Calu3 (cell line): ENCODE data around the gene DLG2. TPM values are rescaled to one million over a fixed set of nuclear protein-coding genes. Genes with fewer than 3 reads are reported as not detected.

Experiments used
- BruUV-seq: library from RNA; stranded (reverse); fragments of 400-500 nt; replicated peaks from 2 replicates; lab custom pipeline; 2021; lab: Mats Ljungman, UMichigan
- CTCF ChIA-PET: fragments of 300-600 bp; sonication (Branson Sonifier 250); formaldehyde crosslinking; loops from one replicate; lab custom pipeline; 2022; ENCODE audit warnings: antibody characterized with exemption; lab: Charles Lee
- DNase-seq: peaks from one replicate; pipeline ENCODE4 v3.0.0; 2022
- H3K27ac Mint-ChIP-seq: one replicate; pipeline ENCODE4 v1.8.0; 2022; ENCODE audit warnings: mixed read lengths; ENCODE audit not compliant: unreplicated experiment
- H3K27me3 Mint-ChIP-seq: one replicate; pipeline ENCODE4 v1.8.0; 2022; ENCODE audit warnings: mixed read lengths; ENCODE audit not compliant: unreplicated experiment
- H3K36me3 Mint-ChIP-seq: one replicate; pipeline ENCODE4 v1.8.0; 2022; ENCODE audit warnings: mild to moderate bottlenecking, moderate library complexity, mixed read lengths; ENCODE audit not compliant: insufficient read depth, unreplicated experiment
- H3K4me1 Mint-ChIP-seq: one replicate; pipeline ENCODE4 v1.8.0; 2022; ENCODE audit warnings: mild to moderate bottlenecking, low read depth, mixed read lengths; ENCODE audit not compliant: unreplicated experiment
- H3K4me3 Mint-ChIP-seq: one replicate; pipeline ENCODE4 v1.8.0; 2022; ENCODE audit warnings: mild to moderate bottlenecking, low read depth, moderate library complexity, mixed read lengths; ENCODE audit not compliant: unreplicated experiment
- H3K9me3 Mint-ChIP-seq: one replicate; pipeline ENCODE4 v1.8.0; 2022; ENCODE audit warnings: low read depth, mixed read lengths; ENCODE audit not compliant: unreplicated experiment
- intact Hi-C: fragments of 100-400 bp; cut with micrococcal nuclease; formaldehyde crosslinking; loops from one replicate; pipeline ENCODE4 v1.10.0; 2022; ENCODE audit not compliant: unreplicated experiment
- total RNA-seq: library from RNA; stranded (reverse); gene quantifications from 2 replicates; pipeline ENCODE4 v1.2.3, GENCODE V29; 2022
- TF ChIP-seq, protein P1 (sequence below): fragments of 200-600 bp; IDR thresholded peaks from one replicate; pipeline ENCODE4 v1.8.0; 2022; ENCODE audit warnings: antibody characterized with exemption; ENCODE audit not compliant: unreplicated experiment

DLG2 gene
- total RNA-seq, 1 experiment from 2014 or later, result 0.71 TPM

- intact Hi-C loops, result no loop called here
- Mint-ChIP-seq H3K9me3 (no peaks in the 10 kb centered on the region), H3K27ac (no peak overlapping the region), H3K27me3 (no peaks in the 10 kb centered on the region), H3K4me3 (no peak overlapping the region), H3K4me1 (no peaks in the 10 kb centered on the region), H3K36me3 (no peaks in the 10 kb centered on the region)
- BruUV-seq, result no TSS peak
- CTCF ChIA-PET, result no interaction called here
- TF ChIP-seq, protein P1, sequence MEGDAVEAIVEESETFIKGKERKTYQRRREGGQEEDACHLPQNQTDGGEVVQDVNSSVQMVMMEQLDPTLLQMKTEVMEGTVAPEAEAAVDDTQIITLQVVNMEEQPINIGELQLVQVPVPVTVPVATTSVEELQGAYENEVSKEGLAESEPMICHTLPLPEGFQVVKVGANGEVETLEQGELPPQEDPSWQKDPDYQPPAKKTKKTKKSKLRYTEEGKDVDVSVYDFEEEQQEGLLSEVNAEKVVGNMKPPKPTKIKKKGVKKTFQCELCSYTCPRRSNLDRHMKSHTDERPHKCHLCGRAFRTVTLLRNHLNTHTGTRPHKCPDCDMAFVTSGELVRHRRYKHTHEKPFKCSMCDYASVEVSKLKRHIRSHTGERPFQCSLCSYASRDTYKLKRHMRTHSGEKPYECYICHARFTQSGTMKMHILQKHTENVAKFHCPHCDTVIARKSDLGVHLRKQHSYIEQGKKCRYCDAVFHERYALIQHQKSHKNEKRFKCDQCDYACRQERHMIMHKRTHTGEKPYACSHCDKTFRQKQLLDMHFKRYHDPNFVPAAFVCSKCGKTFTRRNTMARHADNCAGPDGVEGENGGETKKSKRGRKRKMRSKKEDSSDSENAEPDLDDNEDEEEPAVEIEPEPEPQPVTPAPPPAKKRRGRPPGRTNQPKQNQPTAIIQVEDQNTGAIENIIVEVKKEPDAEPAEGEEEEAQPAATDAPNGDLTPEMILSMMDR, result no peak
- DNase-seq, result no peak
These were observed 1018.3 kb downstream of the DLG2 start for GRCh38 chr11:84608837-84609196.

DNA sequence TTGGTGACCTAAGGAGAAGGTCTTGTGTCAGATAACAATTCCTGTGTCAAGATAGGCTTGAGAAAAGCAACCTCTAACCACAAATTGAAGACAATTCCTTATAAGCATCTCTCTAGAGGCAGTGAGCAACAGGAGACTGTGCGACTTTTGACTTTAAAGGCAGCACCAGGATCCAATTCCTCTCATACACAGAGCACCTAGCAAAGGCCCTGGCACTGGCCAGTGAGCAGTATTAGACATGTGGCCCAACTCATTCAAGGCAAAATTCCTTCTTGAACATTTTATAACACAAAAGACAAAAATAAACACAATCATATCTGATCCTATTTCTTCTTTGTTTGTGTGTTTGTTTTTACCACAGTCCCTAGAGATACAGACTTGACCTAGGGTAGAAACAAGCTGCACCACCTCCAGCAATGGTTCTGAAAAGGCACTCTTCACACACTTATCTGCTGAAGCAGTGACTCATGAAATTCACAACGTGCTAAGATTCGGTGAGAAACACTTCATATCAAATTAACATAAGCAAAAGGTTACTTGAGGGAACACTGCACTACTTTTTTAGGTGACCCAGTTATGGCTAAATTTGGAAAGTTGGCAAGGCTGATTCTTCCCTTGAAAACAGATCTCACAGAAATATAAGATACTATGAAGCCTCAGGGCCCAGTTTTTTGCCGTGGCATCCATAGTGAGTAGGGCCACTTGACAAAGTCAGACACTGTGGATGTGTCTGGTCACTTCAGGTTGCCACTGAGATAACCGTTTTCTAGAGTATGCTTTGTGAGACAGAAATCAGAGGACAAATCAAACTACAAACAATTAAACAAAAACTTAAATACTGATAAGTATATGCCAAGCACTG lies 1018.9 kb downstream of the DLG2 start:
- no peaks in the 10 kb centered on the region for H3K27me3 Mint-ChIP-seq
- no peak overlapping the region for H3K27ac Mint-ChIP-seq
- H3K4me1 Mint-ChIP-seq, result no peaks in the 10 kb centered on the region
- TF ChIP-seq, protein P1, result no peak
- H3K4me3 Mint-ChIP-seq, result no peak overlapping the region
- H3K36me3 Mint-ChIP-seq, result no peaks in the 10 kb centered on the region
- DNase-seq, result no peak
- CTCF ChIA-PET, result no interaction called here
- H3K9me3 Mint-ChIP-seq, result no peaks in the 10 kb centered on the region
- intact Hi-C loops, result no loop called here
- no TSS peak for BruUV-seq

GRCh38 chr11:84594602-84595001 lies 1032.5 kb downstream of the DLG2 start:
- BruUV-seq, result no TSS peak
- no peak for DNase-seq
- Mint-ChIP-seq H3K9me3 (no peaks in the 10 kb centered on the region), H3K4me3 (no peak overlapping the region), H3K27me3 (no peaks in the 10 kb centered on the region), H3K27ac (no peak overlapping the region), H3K4me1 (no peaks in the 10 kb centered on the region), H3K36me3 (no peaks in the 10 kb centered on the region)
- TF ChIP-seq, protein P1, result no peak
- CTCF ChIA-PET, result no interaction called here
- intact Hi-C loops, result no loop called here

DNA sequence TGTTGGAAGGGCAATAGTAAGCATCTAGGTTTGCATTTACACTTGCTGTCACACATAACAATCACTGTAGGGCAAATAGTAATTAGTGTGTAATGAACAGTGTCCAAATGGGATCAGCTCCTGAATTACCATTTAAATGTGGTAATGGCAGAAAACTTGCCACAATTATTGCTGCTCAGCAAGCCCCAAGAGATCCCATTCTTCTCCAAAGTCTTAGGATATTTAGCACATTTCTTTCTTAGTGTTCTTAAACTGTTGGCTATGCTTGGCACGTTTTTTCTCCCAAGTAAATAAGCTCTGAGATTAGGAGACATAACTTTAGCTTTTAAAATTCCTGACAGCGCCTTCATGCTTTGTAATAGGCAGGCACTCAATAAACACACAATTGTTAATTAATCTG lies 1037.0 kb downstream of the DLG2 start:
- CTCF ChIA-PET, result no interaction called here
- no peak for DNase-seq
- H3K27ac Mint-ChIP-seq, result no peak overlapping the region
- no peaks in the 10 kb centered on the region for H3K9me3 Mint-ChIP-seq
- TF ChIP-seq, protein P1, result no peak
- no peaks in the 10 kb centered on the region for H3K36me3 Mint-ChIP-seq
- intact Hi-C loops, result no loop called here
- H3K4me3 Mint-ChIP-seq, result no peak overlapping the region
- BruUV-seq, result no TSS peak
- no peaks in the 10 kb centered on the region for H3K4me1 Mint-ChIP-seq
- H3K27me3 Mint-ChIP-seq, result peaks cover 21% of the 10 kb centered on the region
